Spleen (tissue), 11 donors: ENCODE data around the gene WDR91. TPM values are rescaled to one million over a fixed set of nuclear protein-coding genes. Genes with fewer than 3 reads are reported as not detected.
A peak's percentile ranks its signal among the peaks of the same experiment; 100 is the strongest.
"Not testable (repeated sequence)": the region's sequence is repeated elsewhere in the genome, so short reads cannot be mapped to it uniquely, and the experiment has no call there.

Experiments used
- DNase-seq: peaks from one replicate; pipeline ENCODE4 v3.0.0-alpha.2; 2020
- H3K27ac ChIP-seq, 8 donors: fragments of 200-600 bp; sonication (generic) in 7 of 8; 1 replicate in 4 of 8; 2 replicates in 4 of 8; pipeline versions ENCODE4 v1.5.0 to v1.8.0; 2016 to 2021; ENCODE audit warnings: inconsistent platforms in 4 of 8, mild to moderate bottlenecking in 4 of 8, moderate library complexity in 1 of 8
- H3K27me3 ChIP-seq, 7 donors: fragments of 200-600 bp; sonication (generic) in 6 of 7; replicated peaks in 1 of 7; 1 replicate in 4 of 7; 2 replicates in 3 of 7; pipeline versions ENCODE4 v1.5.0 to v1.8.0; 2016 to 2021; ENCODE audit warnings: inconsistent platforms in 3 of 7, mild to moderate bottlenecking in 1 of 7
- H3K36me3 ChIP-seq, 6 donors: fragments of 200-600 bp; sonication (generic) in 5 of 6; 1 replicate in 4 of 6; 2 replicates in 2 of 6; pipeline versions ENCODE4 v1.5.0 to v1.8.0; 2016 to 2021; ENCODE audit warnings: inconsistent platforms in 2 of 6
- H3K4me1 ChIP-seq, 6 donors: fragments of 200-600 bp; sonication (generic) in 5 of 6; 1 replicate in 3 of 6; 2 replicates in 3 of 6; pipeline versions ENCODE4 v1.5.0 to v1.8.0; 2016 to 2021; ENCODE audit warnings: inconsistent platforms in 3 of 6
- H3K4me3 ChIP-seq, 8 donors: fragments of 200-600 bp; sonication (generic) in 7 of 8; 1 replicate in 4 of 8; 2 replicates in 4 of 8; pipeline versions ENCODE4 v1.5.0 to v1.8.0; 2016 to 2021; ENCODE audit warnings: inconsistent platforms in 4 of 8, mild to moderate bottlenecking in 4 of 8, moderate library complexity in 2 of 8
- H3K9me3 ChIP-seq, 8 donors: fragments of 200-600 bp; sonication (generic) in 7 of 8; 1 replicate in 4 of 8; 2 replicates in 4 of 8; pipeline versions ENCODE4 v1.5.0 to v1.8.0; 2016 to 2021; ENCODE audit warnings: inconsistent platforms in 4 of 8
- POLR2A ChIP-seq, 3 donors: fragments of 450-650 bp; IDR thresholded peaks; one replicate each; pipeline ENCODE4 v1.5.1; 2017; ENCODE audit warnings: antibody characterized with exemption in 3 of 3, mild to moderate bottlenecking in 1 of 3
- POLR2AphosphoS5 ChIP-seq, 3 donors: sonication (generic); formaldehyde crosslinking; IDR thresholded peaks; one replicate each; pipeline ENCODE4 v1.5.1; 2017; ENCODE audit warnings: antibody characterized with exemption in 3 of 3
- WGBS, 5 donors: extraction: QIAGEN DNeasy Blood & Tissue Kit in 3 of 5; methylation state at CpG; one replicate each; pipeline versions ENCODE4 v1.1.5 to v1.1.7; 2013 to 2018; 5-methylcytosine and 5-hydroxymethylcytosine counted together
- intact Hi-C: fragments of 100-400 bp; cut with DNase I; formaldehyde crosslinking; loops from one replicate; pipeline ENCODE4 v1.15.0; 2023; ENCODE audit warnings: low total_unique reads
- polyA plus RNA-seq, 3 donors: library from polyadenylated mRNA; stranded (reverse); fragments of 200-250 nt; gene quantifications; one replicate each; pipeline ENCODE4 v1.2.1, GENCODE V29; 2013
- total RNA-seq, 7 donors: library from RNA; depleted of rRNA in 3 of 7; stranded (reverse); fragments of >200 nt in 3 of 7; fragmentation: NEBNext Ultra II Directional in 4 of 7; extraction: Animal tissue kit (Norgen Biotek cat#: 25700) in 4 of 7; gene quantifications; one replicate each; pipeline versions ENCODE4 v1.1.0 to v1.2.1, GENCODE V29; 2016 to 2021
- TF ChIP-seq, protein P1 (sequence below), 11 experiments: fragments of 200-600 bp in 7 of 11; fragments of 450-650 bp in 4 of 11; sonication (generic) in 4 of 11; IDR thresholded peaks in 8 of 11; conservative IDR thresholded peaks in 3 of 11; 1 replicate in 7 of 11; 2 replicates in 4 of 11; pipeline versions ENCODE4 v1.4.0 to v1.8.0; 2016 to 2021; ENCODE audit warnings: antibody characterized with exemption in 11 of 11, inconsistent platforms in 4 of 11, mild to moderate bottlenecking in 1 of 11
- donor health status: healthy with polysubstance abuse.
- donor health status: DM: no; HTN: no; CAD: no; lungs with moderate emphysema.
- donor health status: DM: no; HTN: no; CAD: no.
- donor health status: Bipolar disorder and iron deficiency.
- donor health status: healthy.
- donor health status: DM: no; HTN: no; CAD: no.
- donor health status: DM: yes; HTN: yes; CAD: no.

The WDR91 gene
- total and polyA plus RNA-seq, 10 donors: 6.9 to 31.3 (median 21.0) TPM

DNA sequence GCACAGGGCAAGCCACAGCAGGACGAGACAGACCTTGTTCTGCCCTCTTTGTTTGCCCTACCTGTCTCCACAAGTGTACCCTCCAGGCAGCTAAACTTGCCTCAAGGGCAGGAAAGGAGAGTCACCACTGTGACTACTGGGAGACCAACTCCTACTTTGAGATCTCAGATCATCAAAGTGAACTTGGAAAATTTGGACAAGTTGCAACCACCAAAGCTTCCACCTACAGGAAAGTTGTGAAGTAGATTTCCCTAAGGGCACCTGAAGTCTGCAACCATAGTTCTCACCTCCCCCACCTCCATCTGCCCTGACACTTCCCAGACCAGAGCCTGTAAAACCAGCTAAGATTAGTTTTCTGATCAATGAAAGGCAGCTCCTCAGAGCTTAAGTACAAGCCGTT, 2.5 kb upstream of the WDR91 start:
- H3K9me3 ChIP-seq: no peaks in the 10 kb centered on the region
- H3K36me3 ChIP-seq: no peaks in the 10 kb centered on the region
- DNase-seq: no peak
- intact Hi-C loops: no loop called here
- H3K4me1 ChIP-seq: peaks cover 13 to 29% (median 24%) of the 10 kb centered on the region in 6 donors
- H3K27ac ChIP-seq: no peak overlapping the region
- WGBS, 5 donors: 71 to 90% (median 89%) methylated on average over 2 of the region's 2 CpGs
- no peaks in the 10 kb centered on the region for H3K27me3 ChIP-seq
- TF ChIP-seq POLR2AphosphoS5 (IDR thresholded peaks at IDR 0.05) (no peak), POLR2A (IDR thresholded peaks at IDR 0.05) (no peak)
- TF ChIP-seq, protein P1, sequence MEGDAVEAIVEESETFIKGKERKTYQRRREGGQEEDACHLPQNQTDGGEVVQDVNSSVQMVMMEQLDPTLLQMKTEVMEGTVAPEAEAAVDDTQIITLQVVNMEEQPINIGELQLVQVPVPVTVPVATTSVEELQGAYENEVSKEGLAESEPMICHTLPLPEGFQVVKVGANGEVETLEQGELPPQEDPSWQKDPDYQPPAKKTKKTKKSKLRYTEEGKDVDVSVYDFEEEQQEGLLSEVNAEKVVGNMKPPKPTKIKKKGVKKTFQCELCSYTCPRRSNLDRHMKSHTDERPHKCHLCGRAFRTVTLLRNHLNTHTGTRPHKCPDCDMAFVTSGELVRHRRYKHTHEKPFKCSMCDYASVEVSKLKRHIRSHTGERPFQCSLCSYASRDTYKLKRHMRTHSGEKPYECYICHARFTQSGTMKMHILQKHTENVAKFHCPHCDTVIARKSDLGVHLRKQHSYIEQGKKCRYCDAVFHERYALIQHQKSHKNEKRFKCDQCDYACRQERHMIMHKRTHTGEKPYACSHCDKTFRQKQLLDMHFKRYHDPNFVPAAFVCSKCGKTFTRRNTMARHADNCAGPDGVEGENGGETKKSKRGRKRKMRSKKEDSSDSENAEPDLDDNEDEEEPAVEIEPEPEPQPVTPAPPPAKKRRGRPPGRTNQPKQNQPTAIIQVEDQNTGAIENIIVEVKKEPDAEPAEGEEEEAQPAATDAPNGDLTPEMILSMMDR (IDR thresholded peaks at IDR 0.05 in 8 of 11, conservative IDR thresholded peaks at IDR 0.05 in 3 of 11): no peak
- H3K4me3 ChIP-seq: no peak overlapping the region

GRCh38 chr7:135211946-135212685, 790 bp upstream of the WDR91 start:
- 60 to 65% (median 63%) methylated on average over 30 of the region's 30 CpGs for WGBS, 5 donors
- DNase-seq: not testable (repeated sequence)
- H3K27ac ChIP-seq: peak overlapping the region in 7 of 8 donors; percentile 87 to 94 (median 91)

DNA sequence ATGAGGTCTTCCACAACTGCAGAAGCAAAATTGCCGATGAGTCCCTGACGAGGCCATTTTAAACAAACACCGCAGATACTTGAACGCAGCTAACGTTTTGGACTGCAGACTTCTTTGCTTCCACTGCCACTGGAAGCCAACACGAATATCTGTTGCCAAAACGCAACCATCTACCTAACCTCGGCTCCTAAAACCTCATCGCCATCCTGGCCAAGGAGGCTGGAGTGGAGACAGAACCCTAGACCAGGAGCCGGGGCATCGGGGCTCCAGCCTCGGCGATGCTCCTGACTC, 493 bp downstream of the WDR91 start:
- Histone ChIP-seq H3K4me1 (peaks cover 25 to 55% (median 43%) of the 10 kb centered on the region in 6 donors), H3K9me3 (no peaks in the 10 kb centered on the region), H3K27ac (peak overlapping the region; percentile 81 to 94 (median 90)), H3K27me3 (no peaks in the 10 kb centered on the region), H3K36me3 (peaks cover 0 to 4% (median 1%) of the 10 kb centered on the region in 6 donors), H3K4me3 (peak overlapping the region; percentile 58 to 83 (median 78))
- TF ChIP-seq POLR2AphosphoS5 (IDR thresholded peaks at IDR 0.05) (no peak), POLR2A (IDR thresholded peaks at IDR 0.05) (no peak)
- TF ChIP-seq, protein P1 (IDR thresholded peaks at IDR 0.05 in 8 of 11, conservative IDR thresholded peaks at IDR 0.05 in 3 of 11): no peak
- 0 to 1% (median 0%) methylated on average over 11 to 13 of the region's 13 CpGs for WGBS, 5 donors
- intact Hi-C loops: no loop called here
- DNase-seq: no peak

More at GRCh38 chr7:135211946-135212685, 790 bp upstream of the WDR91 start:
- H3K9me3 ChIP-seq, intact Hi-C loops, H3K36me3 ChIP-seq, H3K27me3 ChIP-seq: not testable (repeated sequence)
- peaks cover 23 to 46% (median 38%) of the 10 kb centered on the region in 6 donors for H3K4me1 ChIP-seq
- peak overlapping the region; percentile 58 to 83 (median 78) for H3K4me3 ChIP-seq

DNA sequence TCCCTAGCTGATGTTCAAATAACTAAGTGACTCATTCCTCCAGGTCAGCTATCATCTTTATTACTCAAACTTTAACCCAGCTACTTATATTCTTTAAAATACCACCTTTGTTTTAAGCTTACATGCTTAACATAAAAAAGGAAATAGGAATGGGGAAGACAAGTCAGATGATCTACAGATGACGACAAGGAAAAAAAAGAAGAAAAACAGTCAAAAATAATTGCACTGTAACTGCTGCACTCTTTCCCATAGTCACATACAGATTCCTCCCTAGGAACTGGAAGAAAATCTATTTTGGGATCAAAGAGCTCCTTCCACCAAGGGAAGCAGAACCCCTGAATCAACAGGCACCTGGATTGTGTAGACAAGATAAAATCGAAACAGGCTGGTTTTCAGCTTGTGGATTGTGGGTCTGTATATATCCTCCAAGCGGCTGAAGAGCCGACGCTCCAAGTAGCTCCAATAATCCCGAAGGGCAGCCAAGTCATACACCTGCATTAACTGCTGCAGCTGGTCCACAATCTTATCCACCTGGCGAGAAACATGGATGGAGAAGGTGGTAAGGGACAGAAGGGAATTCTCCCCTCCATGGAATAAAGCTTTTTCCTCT, 2.0 kb downstream of the WDR91 start:
- Histone ChIP-seq H3K27me3 (no peaks in the 10 kb centered on the region), H3K4me1 (peaks cover 25 to 64% (median 43%) of the 10 kb centered on the region in 6 donors), H3K9me3 (no peaks in the 10 kb centered on the region), H3K36me3 (peaks cover 0 to 19% (median 12%) of the 10 kb centered on the region in 6 donors), H3K27ac (no peak overlapping the region), H3K4me3 (peak overlapping the region in 1 of 8 donors; percentile 5)
- 76 to 87% (median 86%) methylated on average over 7 of the region's 7 CpGs for WGBS, 5 donors
- TF ChIP-seq POLR2AphosphoS5 (IDR thresholded peaks at IDR 0.05): no peak
- TF ChIP-seq, protein P1 (IDR thresholded peaks at IDR 0.05 in 8 of 11, conservative IDR thresholded peaks at IDR 0.05 in 3 of 11): no peak
- no peak for TF ChIP-seq POLR2A (IDR thresholded peaks at IDR 0.05)
- no peak for DNase-seq
- intact Hi-C loops: no loop called here
